Thoracic aorta (tissue), 2 donors: ENCODE measurements around the gene EPHA8. TPM values are rescaled to one million over a fixed set of nuclear protein-coding genes. Genes with fewer than 3 reads are reported as not detected.

ENCODE experiments used
- ATAC-seq: fragments of 150-250 bp; one replicate; pipeline ENCODE4 v1.8.0; 2017; ENCODE audit warnings: low read depth; ENCODE audit not compliant: insufficient number of reproducible peaks, low FRiP score
- DNase-seq: peaks from one replicate; pipeline ENCODE4 v3.0.0-alpha.2; 2020; ENCODE audit warnings: low spot score
- H3K27ac ChIP-seq, 2 donors: fragments of 200-600 bp; sonication (generic); 1 replicate in 1 of 2; 2 replicates in 1 of 2; pipeline ENCODE4 v1.5.1; 2016; ENCODE audit warnings: mild to moderate bottlenecking in 2 of 2, moderate library complexity in 2 of 2
- H3K27me3 ChIP-seq: fragments of 200-600 bp; sonication (generic); replicated peaks from 2 replicates; pipeline ENCODE4 v1.6.0; 2016; ENCODE audit warnings: mild to moderate bottlenecking; ENCODE audit not compliant: insufficient read depth
- H3K36me3 ChIP-seq: fragments of 200-600 bp; sonication (generic); one replicate; pipeline ENCODE4 v1.5.1; 2016
- H3K4me1 ChIP-seq, 2 donors: fragments of 200-600 bp; sonication (generic); 1 replicate in 1 of 2; 2 replicates in 1 of 2; pipeline versions ENCODE4 v1.5.1 to v1.6.0; 2016; ENCODE audit warnings: low read depth in 2 of 2, mild to moderate bottlenecking in 1 of 2; ENCODE audit not compliant: control insufficient read depth in 1 of 2
- H3K4me3 ChIP-seq: fragments of 200-600 bp; sonication (generic); 2 replicates; pipeline ENCODE4 v1.5.1; 2016; ENCODE audit warnings: mild to moderate bottlenecking
- H3K9me3 ChIP-seq: fragments of 200-600 bp; sonication (generic); 2 replicates; pipeline ENCODE4 v1.5.1; 2016
- CTCF ChIP-seq: fragments of 200-600 bp; sonication (generic); IDR thresholded peaks from one replicate; pipeline ENCODE4 v1.5.1; 2019; ENCODE audit warnings: antibody characterized with exemption
- total RNA-seq, 2 donors: library from RNA; depleted of rRNA; stranded (reverse); fragments of >200 nt; gene quantifications; one replicate each; pipeline versions ENCODE4 v1.1.0 to v1.2.3, GENCODE V29; 2016

The EPHA8 gene
- total RNA-seq, 2 donors from 2014 or later: not detected

GRCh38 chr1:22625262-22625925 lies 62.1 kb downstream of the EPHA8 start:
- DNase-seq (no peak), ATAC-seq (no peak)
- Histone ChIP-seq H3K4me1 (no peaks in the 10 kb centered on the region), H3K27ac (no peak overlapping the region), H3K9me3 (no peaks in the 10 kb centered on the region), H3K4me3 (no peak overlapping the region), H3K27me3 (no peaks in the 10 kb centered on the region), H3K36me3 (no peaks in the 10 kb centered on the region)
- no peak for TF ChIP-seq CTCF

- TF ChIP-seq CTCF: no peak
- H3K27me3 ChIP-seq: no peaks in the 10 kb centered on the region
- H3K27ac ChIP-seq: no peak overlapping the region
- H3K36me3 ChIP-seq: no peaks in the 10 kb centered on the region
- H3K4me1 ChIP-seq: no peaks in the 10 kb centered on the region
- H3K9me3 ChIP-seq: no peaks in the 10 kb centered on the region
- ATAC-seq: no peak
- DNase-seq: no peak
- H3K4me3 ChIP-seq: no peak overlapping the region
These were observed 63.2 kb downstream of the EPHA8 start for GRCh38 chr1:22626237-22627157.

GRCh38 chr1:22627331-22627730 lies 64.0 kb downstream of the EPHA8 start:
- Histone ChIP-seq H3K36me3 (no peaks in the 10 kb centered on the region), H3K4me3 (no peak overlapping the region), H3K27ac (no peak overlapping the region), H3K27me3 (no peaks in the 10 kb centered on the region), H3K4me1 (no peaks in the 10 kb centered on the region), H3K9me3 (no peaks in the 10 kb centered on the region)
- no peak for TF ChIP-seq CTCF
- DNase-seq: no peak
- no peak for ATAC-seq

GRCh38 chr1:22628698-22629444 lies 65.6 kb downstream of the EPHA8 start:
- no peaks in the 10 kb centered on the region for H3K9me3 ChIP-seq
- no peaks in the 10 kb centered on the region for H3K27me3 ChIP-seq
- no peaks in the 10 kb centered on the region for H3K36me3 ChIP-seq
- no peak overlapping the region for H3K27ac ChIP-seq
- no peak overlapping the region for H3K4me3 ChIP-seq
- TF ChIP-seq CTCF: no peak
- DNase-seq (no peak), ATAC-seq (no peak)
- H3K4me1 ChIP-seq: no peaks in the 10 kb centered on the region

GRCh38 chr1:22629886-22630285 lies 66.6 kb downstream of the EPHA8 start:
- ATAC-seq: no peak
- TF ChIP-seq CTCF: no peak
- Histone ChIP-seq H3K27me3 (no peaks in the 10 kb centered on the region), H3K4me1 (no peaks in the 10 kb centered on the region), H3K36me3 (no peaks in the 10 kb centered on the region), H3K9me3 (no peaks in the 10 kb centered on the region), H3K27ac (no peak overlapping the region), H3K4me3 (no peak overlapping the region)
- DNase-seq: no peak
